GM10847 (cell line): ENCODE data around the gene MRGPRX3.

Experiments
- POLR2A ChIP-seq: IDR thresholded peaks from 2 replicates; pipeline ENCODE4 v1.6.1; 2011; ENCODE audit not compliant: insufficient read length; ENCODE audit errors: extremely low read depth

The MRGPRX3 gene

DNA sequence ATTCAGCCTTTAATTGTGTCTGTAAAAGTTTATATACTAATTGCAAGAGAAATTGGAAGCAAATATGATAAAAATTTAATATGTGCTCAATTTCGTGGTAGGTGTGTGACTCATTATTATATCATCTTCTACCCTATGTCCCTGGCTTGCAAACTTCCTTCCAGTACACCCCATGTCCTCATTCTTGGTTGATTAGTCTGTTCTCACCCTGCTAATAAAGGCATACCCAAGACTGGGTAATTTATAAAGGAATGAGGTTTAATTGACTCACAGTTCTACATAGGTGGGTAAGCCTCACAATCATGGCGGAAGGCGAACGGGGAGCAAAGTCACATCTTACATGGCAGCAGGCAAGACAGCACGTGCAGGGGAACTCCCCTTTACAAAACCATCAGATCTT, 11.9 kb downstream of the MRGPRX3 start:
- TF ChIP-seq POLR2A = no peak

DNA sequence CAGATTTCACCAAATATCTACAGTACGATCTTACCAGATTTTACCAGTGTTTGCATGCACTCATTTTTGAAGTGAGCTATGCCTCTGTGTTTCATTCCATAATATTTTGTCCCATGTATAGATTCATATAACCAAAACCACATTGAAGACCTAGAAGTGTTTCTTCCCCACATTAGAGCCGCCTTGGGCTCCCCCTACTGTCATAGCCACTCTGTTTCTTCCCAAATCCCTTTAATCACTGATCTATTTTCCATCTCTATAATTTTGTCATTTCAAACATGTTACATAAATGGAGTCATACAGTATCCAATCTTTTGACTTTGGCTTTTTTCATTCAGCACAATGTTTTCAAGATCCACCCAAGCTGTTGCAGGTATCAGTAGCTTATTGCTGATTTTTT, 12.7 kb downstream of the MRGPRX3 start:
- TF ChIP-seq POLR2A = no peak

DNA sequence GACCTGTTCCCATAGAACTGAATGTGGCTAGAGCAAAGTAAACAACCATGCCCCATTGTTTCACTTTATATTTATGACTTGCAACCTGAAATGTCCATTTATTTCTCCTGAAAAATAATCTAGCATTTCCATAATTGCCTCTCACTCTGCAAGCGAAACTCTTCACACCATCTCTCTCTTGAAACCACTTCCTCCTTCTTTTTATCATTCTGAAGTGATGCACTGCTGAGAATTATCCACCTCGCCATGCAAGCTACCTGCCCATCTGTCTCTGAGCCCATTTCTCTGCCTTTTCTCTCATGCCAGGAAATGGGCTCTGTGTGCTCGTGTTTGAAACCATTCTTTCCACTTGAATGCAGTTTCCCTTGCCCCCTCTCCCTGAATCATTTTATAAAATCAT, 13.5 kb downstream of the MRGPRX3 start:
- TF ChIP-seq POLR2A = no peak

DNA sequence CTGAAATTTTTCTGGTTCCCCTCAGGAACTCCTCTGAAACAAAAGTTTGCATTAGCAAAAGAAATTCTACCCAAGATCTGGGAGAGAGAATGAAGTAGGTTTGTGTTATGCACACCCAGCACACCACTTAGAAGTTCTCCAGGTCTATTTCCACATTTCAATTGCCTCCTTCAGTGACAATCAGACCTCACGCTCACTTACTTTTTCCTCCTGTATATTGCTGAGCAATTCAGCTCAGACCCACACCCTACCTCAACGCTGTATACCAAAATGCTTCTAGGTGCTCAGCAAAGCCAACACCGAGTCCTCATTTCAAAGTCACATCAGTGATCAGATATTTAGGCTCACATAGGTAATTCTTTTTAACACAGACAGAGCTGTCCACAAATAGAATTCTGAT, 19.2 kb downstream of the MRGPRX3 start:
- no peak for TF ChIP-seq POLR2A

DNA sequence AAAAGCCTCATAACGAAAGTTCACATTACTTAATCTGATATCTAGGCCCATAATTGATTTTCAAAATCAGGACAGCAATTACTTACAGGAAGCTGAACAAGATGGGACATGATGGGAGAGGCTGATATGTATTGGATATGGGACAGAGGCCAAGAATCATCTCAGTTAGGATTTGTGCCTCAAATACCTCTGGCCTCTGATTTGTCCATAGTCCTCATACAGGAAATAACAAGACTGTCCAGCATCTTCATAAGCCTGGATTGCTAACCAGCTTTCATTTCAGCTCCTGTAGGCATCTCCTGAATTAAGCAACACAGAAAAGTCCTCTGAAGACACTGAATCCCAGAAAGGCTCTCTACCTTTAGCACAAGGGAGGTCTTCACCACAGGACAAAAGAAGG, 36.0 kb downstream of the MRGPRX3 start:
- no peak for TF ChIP-seq POLR2A

DNA sequence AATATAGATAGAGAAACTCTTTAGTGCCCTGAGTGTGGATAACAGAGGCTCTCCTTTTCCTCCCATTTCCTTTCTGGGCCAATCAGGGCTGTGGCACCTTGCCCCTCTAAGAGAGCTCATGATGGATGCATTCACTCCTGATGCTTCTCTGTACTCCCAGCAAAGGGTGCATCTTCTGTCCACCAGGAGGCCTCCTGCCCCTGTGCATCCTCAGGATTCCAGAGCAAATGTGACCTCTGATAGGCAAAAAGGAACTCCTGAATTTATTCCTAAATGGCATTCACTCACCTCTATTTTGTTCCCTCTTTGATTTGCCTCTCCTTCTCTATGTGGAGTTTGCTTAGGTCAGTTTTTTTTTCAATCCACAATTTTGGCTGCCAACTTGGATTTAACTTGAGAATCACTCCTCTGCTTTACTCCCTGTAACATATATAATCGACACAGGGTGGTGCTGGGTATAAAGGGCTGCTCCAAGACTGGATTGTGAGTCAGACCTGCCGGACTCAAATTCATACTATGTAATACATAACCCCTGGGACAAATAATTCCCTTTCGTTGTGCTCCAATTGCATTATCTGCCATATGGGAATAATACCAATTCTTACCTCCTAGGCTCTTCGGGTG, 39.1 kb downstream of the MRGPRX3 start:
- TF ChIP-seq POLR2A = no peak

DNA sequence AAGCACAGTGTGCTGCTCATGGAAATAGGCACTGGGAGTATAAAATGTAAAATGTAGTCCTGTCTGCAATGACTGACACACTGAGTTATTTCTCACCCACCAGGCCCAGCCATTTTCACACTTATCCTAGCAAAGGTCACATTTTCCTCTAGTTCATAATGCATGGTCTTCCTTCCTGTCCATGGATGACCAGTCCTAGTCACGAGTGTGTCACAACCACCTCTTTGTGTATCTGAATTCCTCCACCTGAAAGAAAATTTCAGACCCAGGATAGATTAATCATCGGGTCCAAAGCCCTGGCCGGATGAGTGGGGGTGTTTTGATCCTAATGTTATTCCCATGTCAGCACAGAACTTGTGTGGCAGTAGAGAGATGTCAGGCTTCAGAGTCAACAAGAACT, 40.3 kb downstream of the MRGPRX3 start, which contains the start of gene MRGPRX4:
MRGPRX4 (plus strand) TSS at position 172 of the 400 bp plus-strand sequence. CDS start 420 bp downstream, outside the sequence.
- TF ChIP-seq POLR2A = no peak

DNA sequence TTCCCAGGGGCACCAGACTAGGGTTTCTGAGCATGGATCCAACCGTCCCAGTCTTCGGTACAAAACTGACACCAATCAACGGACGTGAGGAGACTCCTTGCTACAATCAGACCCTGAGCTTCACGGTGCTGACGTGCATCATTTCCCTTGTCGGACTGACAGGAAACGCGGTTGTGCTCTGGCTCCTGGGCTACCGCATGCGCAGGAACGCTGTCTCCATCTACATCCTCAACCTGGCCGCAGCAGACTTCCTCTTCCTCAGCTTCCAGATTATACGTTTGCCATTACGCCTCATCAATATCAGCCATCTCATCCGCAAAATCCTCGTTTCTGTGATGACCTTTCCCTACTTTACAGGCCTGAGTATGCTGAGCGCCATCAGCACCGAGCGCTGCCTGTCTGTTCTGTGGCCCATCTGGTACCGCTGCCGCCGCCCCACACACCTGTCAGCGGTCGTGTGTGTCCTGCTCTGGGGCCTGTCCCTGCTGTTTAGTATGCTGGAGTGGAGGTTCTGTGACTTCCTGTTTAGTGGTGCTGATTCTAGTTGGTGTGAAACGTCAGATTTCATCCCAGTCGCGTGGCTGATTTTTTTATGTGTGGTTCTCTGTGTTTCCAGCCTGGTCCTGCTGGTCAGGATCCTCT, 41.0 kb downstream of the MRGPRX3 start:
- TF ChIP-seq POLR2A = no peak
